ENCODE results near the gene WRAP73. TPM values are rescaled to one million over a fixed set of nuclear protein-coding genes. Genes with fewer than 3 reads are reported as not detected.

The WRAP73 gene
- total RNA-seq, 1 experiment from 2014 or later: 33.9 TPM

Other genes starting within 250 kb of the WRAP73 start
- gene ARHGEF16, start 195.4 kb downstream of the WRAP73 start, total RNA-seq (2014; rRNA removed; shearing (Covaris generic)): 4.7 and 10.9 TPM in 2 replicates
- 2.5 and 5.1 TPM in 2 replicates for gene MEGF6, start 38.6 kb downstream of the WRAP73 start, total RNA-seq (2014; rRNA removed; shearing (Covaris generic))
- 7.0 and 8.5 TPM in 2 replicates for gene TPRG1L, start 25.1 kb downstream of the WRAP73 start, total RNA-seq (2014; rRNA removed; shearing (Covaris generic))
- 0.89 and 2.5 TPM in 2 replicates for gene TP73, start 2.4 kb upstream of the WRAP73 start, total RNA-seq (2014; rRNA removed; shearing (Covaris generic))
- not detected in 2 replicates for gene CCDC27, start 102.3 kb upstream of the WRAP73 start, total RNA-seq (2014; rRNA removed; shearing (Covaris generic))
- gene SMIM1, start 122.6 kb upstream of the WRAP73 start, total RNA-seq (2014; rRNA removed; shearing (Covaris generic)): not detected in 2 replicates
- gene LRRC47, start 146.4 kb upstream of the WRAP73 start, total RNA-seq (2014; rRNA removed; shearing (Covaris generic)): 60.2 and 62.6 TPM in 2 replicates
- gene CEP104, start 207.1 kb upstream of the WRAP73 start, total RNA-seq (2014; rRNA removed; shearing (Covaris generic)): 16.5 and 19.3 TPM in 2 replicates
- 7.4 and 32.3 TPM in 2 replicates for gene DFFB, start 207.4 kb upstream of the WRAP73 start, total RNA-seq (2014; rRNA removed; shearing (Covaris generic))